Neutrophil (primary cell): ENCODE data around the gene ZBED1.
"Not testable (repeated sequence)": the region's sequence is repeated elsewhere in the genome, so short reads cannot be mapped to it uniquely, and the experiment has no call there.

Source experiments
- H3K27ac ChIP-seq: fragments of 200-600 bp; sonication (generic); 2 replicates; pipeline ENCODE4 v1.5.1; 2016; ENCODE audit warnings: mild to moderate bottlenecking, moderate library complexity
- H3K27me3 ChIP-seq: fragments of 200-600 bp; sonication (generic); 2 replicates; pipeline ENCODE4 v1.6.0; 2016; ENCODE audit warnings: mild to moderate bottlenecking
- H3K36me3 ChIP-seq: fragments of 200-600 bp; sonication (generic); 2 replicates; pipeline ENCODE4 v1.5.1; 2017
- H3K4me1 ChIP-seq, 2 experiments: fragments of 200-600 bp in 1 of 2; sonication (generic) in 1 of 2; 1 replicate in 1 of 2; 2 replicates in 1 of 2; pipeline versions ENCODE4 v1.5.1 to v1.6.1; 2013 to 2016; ENCODE audit warnings: low read depth in 1 of 2, low read length in 1 of 2, mild to moderate bottlenecking in 1 of 2, moderate library complexity in 1 of 2; ENCODE audit not compliant: control insufficient read depth in 1 of 2, insufficient read depth in 1 of 2
- H3K4me3 ChIP-seq, 2 experiments: fragments of 200-600 bp in 1 of 2; sonication (generic) in 1 of 2; 1 replicate in 1 of 2; 2 replicates in 1 of 2; pipeline ENCODE4 v1.5.1; 2013 to 2016; ENCODE audit warnings: low read depth in 1 of 2, low read length in 1 of 2, mild to moderate bottlenecking in 1 of 2, moderate library complexity in 1 of 2
- H3K9me3 ChIP-seq: fragments of 200-600 bp; sonication (generic); 2 replicates; pipeline ENCODE4 v1.5.1; 2016
- CTCF ChIP-seq: fragments of 200-600 bp; sonication (generic); IDR thresholded peaks from 2 replicates; pipeline ENCODE4 v1.5.1; 2016; ENCODE audit warnings: antibody characterized with exemption

ZBED1 gene

GRCh38 chrX:2464677-2465166 lies 36.1 kb downstream of the ZBED1 start:
- H3K9me3 ChIP-seq = no peaks in the 10 kb centered on the region
- no peaks in the 10 kb centered on the region for H3K36me3 ChIP-seq
- no peaks in the 10 kb centered on the region for H3K4me1 ChIP-seq
- H3K27ac ChIP-seq = no peak overlapping the region
- H3K27me3 ChIP-seq = no peaks in the 10 kb centered on the region
- no peak for TF ChIP-seq CTCF
- no peak overlapping the region for H3K4me3 ChIP-seq

GRCh38 chrX:2463973-2464676 lies 36.7 kb downstream of the ZBED1 start:
- Histone ChIP-seq H3K4me3 (no peak overlapping the region), H3K27ac (no peak overlapping the region), H3K36me3 (no peaks in the 10 kb centered on the region), H3K4me1 (no peaks in the 10 kb centered on the region), H3K9me3 (no peaks in the 10 kb centered on the region), H3K27me3 (no peaks in the 10 kb centered on the region)
- no peak for TF ChIP-seq CTCF

- H3K4me1 ChIP-seq, H3K36me3 ChIP-seq, H3K27ac ChIP-seq, H3K27me3 ChIP-seq, H3K4me3 ChIP-seq, H3K9me3 ChIP-seq: not testable (repeated sequence)
Observed at GRCh38 chrX:2463481-2463880, 37.3 kb downstream of the ZBED1 start.

GRCh38 chrX:2462780-2463179 lies 38.0 kb downstream of the ZBED1 start:
- TF ChIP-seq CTCF = no peak
- H3K4me1 ChIP-seq = no peaks in the 10 kb centered on the region
- H3K4me3 ChIP-seq = no peak overlapping the region
- no peaks in the 10 kb centered on the region for H3K9me3 ChIP-seq
- no peak overlapping the region for H3K27ac ChIP-seq
- H3K36me3 ChIP-seq = no peaks in the 10 kb centered on the region
- no peaks in the 10 kb centered on the region for H3K27me3 ChIP-seq

- TF ChIP-seq CTCF = no peak
- H3K27me3 ChIP-seq = no peaks in the 10 kb centered on the region
Observed at GRCh38 chrX:2462074-2462473, 38.7 kb downstream of the ZBED1 start.

GRCh38 chrX:2461711-2462016 lies 39.1 kb downstream of the ZBED1 start:
- Histone ChIP-seq H3K4me1 (no peaks in the 10 kb centered on the region), H3K9me3 (no peaks in the 10 kb centered on the region), H3K36me3 (no peaks in the 10 kb centered on the region), H3K4me3 (no peak overlapping the region), H3K27me3 (no peaks in the 10 kb centered on the region), H3K27ac (no peak overlapping the region)
- TF ChIP-seq CTCF = no peak

More at GRCh38 chrX:2462074-2462473, 38.7 kb downstream of the ZBED1 start:
- H3K4me3 ChIP-seq = no peak overlapping the region
- H3K27ac ChIP-seq = no peak overlapping the region
- no peaks in the 10 kb centered on the region for H3K36me3 ChIP-seq
- no peaks in the 10 kb centered on the region for H3K9me3 ChIP-seq
- H3K4me1 ChIP-seq = no peaks in the 10 kb centered on the region

GRCh38 chrX:2460821-2461710 lies 39.7 kb downstream of the ZBED1 start:
- not testable (repeated sequence) for H3K36me3 ChIP-seq, H3K4me3 ChIP-seq, H3K9me3 ChIP-seq, H3K27ac ChIP-seq, H3K27me3 ChIP-seq, H3K4me1 ChIP-seq

- not testable (repeated sequence) for H3K4me3 ChIP-seq, H3K27ac ChIP-seq, H3K4me1 ChIP-seq, H3K27me3 ChIP-seq, H3K36me3 ChIP-seq, H3K9me3 ChIP-seq
Observed at GRCh38 chrX:2460048-2460447, 40.7 kb downstream of the ZBED1 start.
